Glutamatergic neuron (in vitro differentiated cells): ENCODE measurements around the gene MTA1. TPM values are rescaled to one million over a fixed set of nuclear protein-coding genes. Genes with fewer than 3 reads are reported as not detected.

Experiments
- DNase-seq: peaks from one replicate; pipeline ENCODE4 v3.0.0; 2022
- H3K27ac Mint-ChIP-seq: one replicate; pipeline ENCODE4 v1.8.0; 2020; ENCODE audit warnings: mild to moderate bottlenecking, mixed read lengths, inconsistent platforms; ENCODE audit not compliant: unreplicated experiment
- H3K27me3 Mint-ChIP-seq: one replicate; pipeline ENCODE4 v1.8.0; 2020; ENCODE audit warnings: mild to moderate bottlenecking, moderate library complexity, mixed read lengths, inconsistent platforms; ENCODE audit not compliant: unreplicated experiment
- H3K36me3 Mint-ChIP-seq: one replicate; pipeline ENCODE4 v1.8.0; 2020; ENCODE audit warnings: mild to moderate bottlenecking, mixed read lengths, inconsistent platforms; ENCODE audit not compliant: unreplicated experiment
- H3K4me1 Mint-ChIP-seq: one replicate; pipeline ENCODE4 v1.8.0; 2020; ENCODE audit warnings: mild to moderate bottlenecking, low read depth, mixed read lengths, inconsistent platforms; ENCODE audit not compliant: unreplicated experiment
- H3K4me3 Mint-ChIP-seq: one replicate; pipeline ENCODE4 v1.8.0; 2020; ENCODE audit warnings: mild to moderate bottlenecking, mixed read lengths, inconsistent platforms; ENCODE audit not compliant: unreplicated experiment
- H3K9me3 Mint-ChIP-seq: one replicate; pipeline ENCODE4 v1.8.0; 2020; ENCODE audit warnings: mild to moderate bottlenecking, moderate library complexity, mixed read lengths, inconsistent platforms; ENCODE audit not compliant: unreplicated experiment
- CTCF ChIP-seq: fragments of 200-600 bp; sonication (generic); IDR thresholded peaks from one replicate; pipeline ENCODE4 v1.5.0; 2021; ENCODE audit not compliant: partially characterized antibody, unreplicated experiment
- total RNA-seq: library from RNA; stranded (reverse); fragmentation: NEBNext Ultra II Directional; extraction: Animal tissue kit (Norgen Biotek cat#: 25700); gene quantifications from one replicate; pipeline ENCODE4 v1.2.1, GENCODE V29; 2021; ENCODE audit not compliant: unreplicated experiment

The MTA1 gene
- total RNA-seq, 1 donor from 2014 or later, result 261 TPM

GRCh38 chr14:105496831-105497591 lies 77.4 kb downstream of the MTA1 start:
- Mint-ChIP-seq H3K4me3 (no peak overlapping the region), H3K4me1 (peaks cover 3% of the 10 kb centered on the region), H3K27ac (no peak overlapping the region), H3K27me3 (peaks cover 7% of the 10 kb centered on the region), H3K9me3 (peaks cover 2% of the 10 kb centered on the region), H3K36me3 (no peaks in the 10 kb centered on the region)
- TF ChIP-seq CTCF, result no peak
- DNase-seq, result peak; percentile 22

GRCh38 chr14:105497671-105498429 lies 78.2 kb downstream of the MTA1 start:
- peak overlapping the region; percentile 25 for H3K4me3 Mint-ChIP-seq
- DNase-seq, result peak; percentile 29

GRCh38 chr14:105498430-105499255 lies 79.0 kb downstream of the MTA1 start:
- H3K4me1 Mint-ChIP-seq, result peaks cover 3% of the 10 kb centered on the region
- H3K27me3 Mint-ChIP-seq, result peaks cover 7% of the 10 kb centered on the region
- TF ChIP-seq CTCF, result no peak
- H3K36me3 Mint-ChIP-seq, result no peaks in the 10 kb centered on the region
- H3K27ac Mint-ChIP-seq, result peak overlapping the region; percentile 64
- peaks cover 4% of the 10 kb centered on the region for H3K9me3 Mint-ChIP-seq
- DNase-seq, result peak; percentile 72
- peak overlapping the region; percentile 25 for H3K4me3 Mint-ChIP-seq

More at GRCh38 chr14:105497671-105498429, 78.2 kb downstream of the MTA1 start:
- H3K27ac Mint-ChIP-seq, result peak overlapping the region; percentile 64
- TF ChIP-seq CTCF, result no peak
- H3K4me1 Mint-ChIP-seq, result peaks cover 3% of the 10 kb centered on the region
- peaks cover 2% of the 10 kb centered on the region for H3K9me3 Mint-ChIP-seq
- H3K36me3 Mint-ChIP-seq, result no peaks in the 10 kb centered on the region
- peaks cover 9% of the 10 kb centered on the region for H3K27me3 Mint-ChIP-seq

GRCh38 chr14:105499256-105500035 lies 79.8 kb downstream of the MTA1 start:
- peaks cover 3% of the 10 kb centered on the region for H3K4me1 Mint-ChIP-seq
- TF ChIP-seq CTCF, result no peak
- peaks cover 5% of the 10 kb centered on the region for H3K9me3 Mint-ChIP-seq
- H3K27me3 Mint-ChIP-seq, result peaks cover 7% of the 10 kb centered on the region
- no peak overlapping the region for H3K4me3 Mint-ChIP-seq
- peak overlapping the region; percentile 80 for H3K27ac Mint-ChIP-seq
- DNase-seq, result peak; percentile 52
- H3K36me3 Mint-ChIP-seq, result no peaks in the 10 kb centered on the region
